22Rv1 (cell line): ENCODE data around the gene LYPD6B.

Experiments
- CTCF ChIP-seq: fragments of 450-650 bp; IDR thresholded peaks from 2 replicates; pipeline ENCODE4 v1.5.1; 2017; ENCODE audit warnings: mild to moderate bottlenecking
- ZFX ChIP-seq: fragments of 450-650 bp; IDR thresholded peaks from 2 replicates; pipeline ENCODE4 v1.6.1; 2017; ENCODE audit warnings: antibody characterized with exemption, borderline replicate concordance

- TF ChIP-seq CTCF (no peak), ZFX (no peak)
These were observed 161.6 kb downstream of the LYPD6B start for GRCh38 chr2:149200109-149200520.
